ENCODE data around the gene CHSY1. TPM values are rescaled to one million over a fixed set of nuclear protein-coding genes. Genes with fewer than 3 reads are reported as not detected.

The CHSY1 gene
- total and polyA plus RNA-seq, 2 of the 13 experiments (the other 11 are each of a cell fraction or from before 2014, with no cell fraction given), result 13.3 to 13.7 TPM

- TF ChIP-seq MLLT10 (CRISPR knock-in tag; IDR thresholded peaks at IDR 0.05) (no peak), MAZ (IDR thresholded peaks at IDR 0.05; ENCODE audit: borderline replicate concordance, low read depth, low read length) (peak; percentile 31; the same call in 1 of the 2 replicates), MAZ (CRISPR knock-in tag; IDR thresholded peaks at IDR 0.05; ENCODE audit: low read depth) (peak; percentile 88), ZNF138 (CRISPR knock-in tag; IDR thresholded peaks at IDR 0.05; ENCODE audit: low read depth) (peak; percentile 65; the same call in 1 of the 2 replicates), ZBTB33 (CRISPR knock-in tag; IDR thresholded peaks at IDR 0.05) (peak; percentile 38; the same call in 1 of the 2 replicates), SAFB2 (CRISPR knock-in tag; IDR thresholded peaks at IDR 0.05; ENCODE audit: borderline replicate concordance, low read depth) (peak; percentile 98; the same call in 1 of the 2 replicates), ZNF367 (CRISPR knock-in tag; IDR thresholded peaks at IDR 0.05; ENCODE audit: borderline replicate concordance) (no peak; the same call in 1 of the 2 replicates), KAT2B (IDR thresholded peaks at IDR 0.05; ENCODE audit: borderline replicate concordance, low read depth, low read length) (no peak), SOX13 (IDR thresholded peaks at IDR 0.05) (no peak), SOX13 (CRISPR knock-in tag; conservative IDR thresholded peaks at IDR 0.05 in 1 of 2, IDR thresholded peaks at IDR 0.05 in 1 of 2) (peak in 1 of 2 experiments; percentile 59; a peak in 1 of 4 replicates), CEBPZ (IDR thresholded peaks at IDR 0.05; ENCODE audit: low read length) (no peak), THAP9 (CRISPR knock-in tag; IDR thresholded peaks at IDR 0.05; ENCODE audit: borderline replicate concordance) (peak; percentile 86; the same call in 1 of the 2 replicates), DBP (CRISPR knock-in tag; IDR thresholded peaks at IDR 0.05; ENCODE audit: not compliant biosample characterization) (no peak), PCBP2 (optimal IDR thresholded peaks at IDR 0.05; ENCODE audit: low read depth, low read length, poor library complexity, severe bottlenecking) (no peak), ZSCAN31 (CRISPR knock-in tag; IDR thresholded peaks at IDR 0.05; ENCODE audit: low read depth) (peak; percentile 76), ZNF552 (CRISPR knock-in tag; IDR thresholded peaks at IDR 0.05; ENCODE audit: borderline replicate concordance) (peak; percentile 68; the same call in 1 of the 2 replicates), ZNF136 (CRISPR knock-in tag; IDR thresholded peaks at IDR 0.05; ENCODE audit: low read depth) (0 out of 2 replicates have a peak, but pooled peaks have one; percentile 32), SIX1 (CRISPR knock-in tag; IDR thresholded peaks at IDR 0.05; ENCODE audit: borderline replicate concordance) (no peak)
These were observed 43.1 kb upstream of the CHSY1 start, which contains the start of gene SNRPA1 (continued) for GRCh38 chr15:101294731-101295606.

Data from HepG2 (cell line).